Measurements from ENCODE around the gene FIP1L1. TPM values are rescaled to one million over a fixed set of nuclear protein-coding genes. Genes with fewer than 3 reads are reported as not detected.

FIP1L1 gene
- polyA plus RNA-seq, 1 of the 3 experiments (the other 2 are of a cell fraction) = 20.3 TPM

DNA sequence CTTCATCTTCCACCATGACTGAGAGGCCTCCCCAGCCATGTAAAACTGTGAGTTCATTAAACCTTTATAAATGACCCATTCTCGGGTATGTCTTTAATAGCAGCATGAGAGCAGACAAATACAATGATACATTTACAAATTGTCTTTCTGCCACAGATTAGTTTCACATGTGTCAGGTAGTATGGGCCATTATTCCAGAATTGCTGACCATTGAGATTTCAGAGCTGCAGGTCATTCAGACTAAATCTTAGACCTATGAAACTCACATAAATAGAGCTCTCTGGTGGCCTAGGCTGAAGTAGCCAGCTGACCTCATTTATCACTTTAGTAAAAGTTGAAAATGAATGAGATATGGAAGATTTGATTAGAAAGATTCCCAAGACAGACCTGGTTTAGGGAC, 105.8 kb downstream of the FIP1L1 start (continued):
- TF ChIP-seq, protein P1, sequence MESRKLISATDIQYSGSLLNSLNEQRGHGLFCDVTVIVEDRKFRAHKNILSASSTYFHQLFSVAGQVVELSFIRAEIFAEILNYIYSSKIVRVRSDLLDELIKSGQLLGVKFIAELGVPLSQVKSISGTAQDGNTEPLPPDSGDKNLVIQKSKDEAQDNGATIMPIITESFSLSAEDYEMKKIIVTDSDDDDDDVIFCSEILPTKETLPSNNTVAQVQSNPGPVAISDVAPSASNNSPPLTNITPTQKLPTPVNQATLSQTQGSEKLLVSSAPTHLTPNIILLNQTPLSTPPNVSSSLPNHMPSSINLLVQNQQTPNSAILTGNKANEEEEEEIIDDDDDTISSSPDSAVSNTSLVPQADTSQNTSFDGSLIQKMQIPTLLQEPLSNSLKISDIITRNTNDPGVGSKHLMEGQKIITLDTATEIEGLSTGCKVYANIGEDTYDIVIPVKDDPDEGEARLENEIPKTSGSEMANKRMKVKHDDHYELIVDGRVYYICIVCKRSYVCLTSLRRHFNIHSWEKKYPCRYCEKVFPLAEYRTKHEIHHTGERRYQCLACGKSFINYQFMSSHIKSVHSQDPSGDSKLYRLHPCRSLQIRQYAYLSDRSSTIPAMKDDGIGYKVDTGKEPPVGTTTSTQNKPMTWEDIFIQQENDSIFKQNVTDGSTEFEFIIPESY (IDR thresholded peaks at IDR 0.05; ENCODE audit: borderline replicate concordance, low read depth) = no peak
- no peak for TF ChIP-seq SMC3 (IDR thresholded peaks at IDR 0.05; ENCODE audit: low read depth, low read length)
- no peak for TF ChIP-seq FOSL2 (IDR thresholded peaks at IDR 0.05; ENCODE audit: borderline replicate concordance, low read depth)
- no peak for TF ChIP-seq RFX5 (IDR thresholded peaks at IDR 0.05; ENCODE audit: low read length)
- no peak for TF ChIP-seq ELF1 (IDR thresholded peaks at IDR 0.05)
- TF ChIP-seq, protein P2, sequence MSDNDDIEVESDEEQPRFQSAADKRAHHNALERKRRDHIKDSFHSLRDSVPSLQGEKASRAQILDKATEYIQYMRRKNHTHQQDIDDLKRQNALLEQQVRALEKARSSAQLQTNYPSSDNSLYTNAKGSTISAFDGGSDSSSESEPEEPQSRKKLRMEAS (IDR thresholded peaks at IDR 0.05; ENCODE audit: low read depth) = no peak
- no peak for TF ChIP-seq MEF2A (IDR thresholded peaks at IDR 0.05; ENCODE audit: borderline replicate concordance, low read depth)
- TF ChIP-seq JUND (IDR thresholded peaks at IDR 0.05) = no peak

DNA sequence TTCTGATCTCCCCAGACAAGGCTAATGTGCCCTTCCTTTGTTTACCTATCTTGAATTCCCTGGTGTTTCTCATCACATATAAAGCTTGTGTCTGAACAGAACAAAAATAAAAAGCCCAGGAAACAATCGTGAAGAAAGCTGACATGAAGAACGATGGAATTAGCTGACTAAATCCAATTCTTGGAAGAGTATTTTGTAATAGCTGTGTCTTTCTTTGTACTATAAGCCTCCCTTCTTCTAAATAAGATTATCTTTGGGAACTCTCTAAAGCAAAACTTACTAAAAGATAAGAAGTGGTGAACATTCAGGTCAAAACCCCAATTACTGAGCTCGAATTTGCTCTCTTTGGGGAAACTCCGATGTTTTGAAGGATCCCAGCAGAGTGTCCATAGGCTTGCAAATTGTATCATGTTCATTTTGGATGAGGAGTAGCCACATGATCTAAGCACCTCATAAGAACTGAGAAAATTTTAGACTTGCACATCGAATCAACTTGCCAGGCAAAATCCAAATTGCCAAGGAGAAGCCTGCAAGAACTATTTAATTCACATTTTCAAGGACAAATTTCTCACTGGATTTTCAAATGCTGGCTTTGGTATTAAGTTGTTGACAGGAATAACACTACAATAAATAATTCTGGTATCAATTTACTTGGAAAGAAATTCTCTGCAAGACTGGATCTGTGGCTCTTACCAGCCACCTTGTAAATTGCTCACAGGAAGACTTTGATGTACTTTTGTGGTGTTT, 107.6 kb downstream of the FIP1L1 start:
- Histone ChIP-seq H3K79me2 (ENCODE audit: insufficient read depth) (no peaks in the 10 kb centered on the region), H3K4me2 (no peak overlapping the region), H3F3A (replicated peaks; ENCODE audit: insufficient read depth) (peaks cover 3% of the 10 kb centered on the region), H3K9ac (no peak overlapping the region), H3K4me3 (ENCODE audit: low read depth in 2 of 2, low read length in 1 of 2) (no peak overlapping the region), H3K4me1 (ENCODE audit: control insufficient read depth in 1 of 2, insufficient read depth in 2 of 2, low read depth in 1 of 2, low read length in 1 of 2) (peaks cover 0 to 2% of the 10 kb centered on the region in 2 experiments; a peak in 1 of 4 replicates), H3K9me3 (no peaks in the 10 kb centered on the region), H3K27ac (ENCODE audit: low read depth in 2 of 2, low read length in 1 of 2) (no peak overlapping the region), H3K27me3 (ENCODE audit: insufficient read depth) (no peaks in the 10 kb centered on the region), H3K36me3 (replicated peaks in 1 of 2; ENCODE audit: control insufficient read depth in 1 of 2, insufficient read depth in 2 of 2, low read length in 1 of 2) (no peaks in the 10 kb centered on the region), H2AFZ (ENCODE audit: low read depth) (no peak overlapping the region), H4K20me1 (ENCODE audit: insufficient read depth) (no peaks in the 10 kb centered on the region), H3K9me2 (no peaks in the 10 kb centered on the region)
- 69% methylated on average over 5 of the region's 5 CpGs for WGBS (ENCODE audit: low lambda C conversion rate)
- ChIA-PET CTCF (interaction anchor here (1.2 to 1.6 kb wide), 3 partner anchors 11 to 169 kb away, joined by 3 to 5 read pairs (median 4); no protein-coding TSS in a partner anchor), POLR2A (no interaction called here)
- TF ChIP-seq RXRA (IDR thresholded peaks at IDR 0.05; ENCODE audit: borderline replicate concordance, low read depth) = no peak
- no peak for TF ChIP-seq YY1 (IDR thresholded peaks at IDR 0.05; ENCODE audit: low read depth)
- no peak for TF ChIP-seq MEF2A (IDR thresholded peaks at IDR 0.05; ENCODE audit: borderline replicate concordance, low read depth)
- TF ChIP-seq, protein P3, sequence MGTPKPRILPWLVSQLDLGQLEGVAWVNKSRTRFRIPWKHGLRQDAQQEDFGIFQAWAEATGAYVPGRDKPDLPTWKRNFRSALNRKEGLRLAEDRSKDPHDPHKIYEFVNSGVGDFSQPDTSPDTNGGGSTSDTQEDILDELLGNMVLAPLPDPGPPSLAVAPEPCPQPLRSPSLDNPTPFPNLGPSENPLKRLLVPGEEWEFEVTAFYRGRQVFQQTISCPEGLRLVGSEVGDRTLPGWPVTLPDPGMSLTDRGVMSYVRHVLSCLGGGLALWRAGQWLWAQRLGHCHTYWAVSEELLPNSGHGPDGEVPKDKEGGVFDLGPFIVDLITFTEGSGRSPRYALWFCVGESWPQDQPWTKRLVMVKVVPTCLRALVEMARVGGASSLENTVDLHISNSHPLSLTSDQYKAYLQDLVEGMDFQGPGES (IDR thresholded peaks at IDR 0.05; ENCODE audit: low read depth, low read length) = no peak
- TF ChIP-seq, protein P4, sequence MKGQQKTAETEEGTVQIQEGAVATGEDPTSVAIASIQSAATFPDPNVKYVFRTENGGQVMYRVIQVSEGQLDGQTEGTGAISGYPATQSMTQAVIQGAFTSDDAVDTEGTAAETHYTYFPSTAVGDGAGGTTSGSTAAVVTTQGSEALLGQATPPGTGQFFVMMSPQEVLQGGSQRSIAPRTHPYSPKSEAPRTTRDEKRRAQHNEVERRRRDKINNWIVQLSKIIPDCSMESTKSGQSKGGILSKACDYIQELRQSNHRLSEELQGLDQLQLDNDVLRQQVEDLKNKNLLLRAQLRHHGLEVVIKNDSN (IDR thresholded peaks at IDR 0.05; ENCODE audit: borderline replicate concordance, low read depth) = no peak
- no peak for TF ChIP-seq TCF12 (IDR thresholded peaks at IDR 0.05)
- no peak for TF ChIP-seq GATA2 (CRISPR knock-in tag; IDR thresholded peaks at IDR 0.05)
- TF ChIP-seq JUND (IDR thresholded peaks at IDR 0.05) = no peak
- no peak for TF ChIP-seq ELF1 (IDR thresholded peaks at IDR 0.05)
- no peak for TF ChIP-seq SMC3 (IDR thresholded peaks at IDR 0.05; ENCODE audit: low read depth, low read length)
- no peak for TF ChIP-seq SIN3A (IDR thresholded peaks at IDR 0.05; ENCODE audit: borderline replicate concordance, low read depth, low read length)
- no peak for TF ChIP-seq MXI1 (IDR thresholded peaks at IDR 0.05; ENCODE audit: low read depth, low read length)
- no peak for DNase-seq
